RPMI7951 (cell line): ENCODE results near the gene NLRP12. TPM values are rescaled to one million over a fixed set of nuclear protein-coding genes. Genes with fewer than 3 reads are reported as not detected.
"Not testable (repeated sequence)": the region's sequence is repeated elsewhere in the genome, so short reads cannot be mapped to it uniquely, and the experiment has no call there.

Source experiments
- DNase-seq: peaks from one replicate; pipeline ENCODE4 v3.0.0-alpha.2; 2012; ENCODE audit warnings: low read depth
- total RNA-seq: library from RNA; depleted of rRNA; stranded (reverse); fragments of >200 nt; shearing (Covaris generic); gene quantifications from 2 replicates; pipeline ENCODE4 v1.2.3, GENCODE V29; 2014; rRNA removed

The NLRP12 gene
- total RNA-seq, result not detected in 2 replicates

- DNase-seq, result no peak
These were observed at the start of gene NLRP12 for GRCh38 chr19:53824134-53824611. Gene NLRP12 (minus strand): TSS chr19:53824314. CDS start chr19:53824174, 140 bp downstream.

- DNase-seq, result no peak
These were observed 48.6 kb upstream of the NLRP12 start for GRCh38 chr19:53872762-53873161.

GRCh38 chr19:53871454-53871853 lies 47.3 kb upstream of the NLRP12 start:
- DNase-seq, result no peak

- DNase-seq, result no peak
These were observed 46.4 kb upstream of the NLRP12 start for GRCh38 chr19:53870485-53870844.

- not testable (repeated sequence) for DNase-seq
These were observed 45.8 kb upstream of the NLRP12 start for GRCh38 chr19:53869805-53870484.

- DNase-seq, result peak; percentile 92
These were observed 45.0 kb upstream of the NLRP12 start for GRCh38 chr19:53868892-53869804.

- DNase-seq, result peak; percentile 79
These were observed 44.2 kb upstream of the NLRP12 start for GRCh38 chr19:53868091-53868891.

- peak; percentile 99 for DNase-seq
These were observed 43.3 kb upstream of the NLRP12 start, which contains the start of gene MYADM for GRCh38 chr19:53867225-53868090. Gene MYADM (plus strand): TSS chr19:53867883. CDS start chr19:53873530, 5,647 bp downstream.

GRCh38 chr19:53866865-53867224 lies 42.7 kb upstream of the NLRP12 start:
- DNase-seq, result no peak

GRCh38 chr19:53865918-53866864 lies 42.1 kb upstream of the NLRP12 start:
- DNase-seq, result peak; percentile 77

- no peak for DNase-seq
These were observed 41.4 kb upstream of the NLRP12 start for GRCh38 chr19:53865523-53865917.

GRCh38 chr19:53864308-53864836 lies 40.3 kb upstream of the NLRP12 start:
- DNase-seq, result no peak

GRCh38 chr19:53853707-53854106 lies 29.6 kb upstream of the NLRP12 start:
- DNase-seq, result no peak

- peak; percentile 89 for DNase-seq
These were observed 25.1 kb upstream of the NLRP12 start for GRCh38 chr19:53849237-53849676.

GRCh38 chr19:53847555-53847954 lies 23.4 kb upstream of the NLRP12 start:
- DNase-seq, result no peak

- DNase-seq, result no peak
These were observed 20.7 kb upstream of the NLRP12 start for GRCh38 chr19:53844849-53845246.

GRCh38 chr19:53840914-53841313 lies 16.8 kb upstream of the NLRP12 start:
- peak; percentile 90 for DNase-seq

- DNase-seq, result not testable (repeated sequence)
These were observed 16.1 kb upstream of the NLRP12 start for GRCh38 chr19:53840241-53840640.

- DNase-seq, result not testable (repeated sequence)
These were observed 14.3 kb upstream of the NLRP12 start for GRCh38 chr19:53838446-53838845.
